CD4-positive, alpha-beta T cell treated with Interleukin-2 at 100 ng/mL for 4 hours (primary cell): Measurements from ENCODE around the gene HELQ.
"Not testable (repeated sequence)": the region's sequence is repeated elsewhere in the genome, so short reads cannot be mapped to it uniquely, and the experiment has no call there.

Source experiments
- DNase-seq: peaks from one replicate; pipeline ENCODE4 v3.0.0-alpha.2; 2020; ENCODE audit warnings: low spot score

HELQ gene

DNA sequence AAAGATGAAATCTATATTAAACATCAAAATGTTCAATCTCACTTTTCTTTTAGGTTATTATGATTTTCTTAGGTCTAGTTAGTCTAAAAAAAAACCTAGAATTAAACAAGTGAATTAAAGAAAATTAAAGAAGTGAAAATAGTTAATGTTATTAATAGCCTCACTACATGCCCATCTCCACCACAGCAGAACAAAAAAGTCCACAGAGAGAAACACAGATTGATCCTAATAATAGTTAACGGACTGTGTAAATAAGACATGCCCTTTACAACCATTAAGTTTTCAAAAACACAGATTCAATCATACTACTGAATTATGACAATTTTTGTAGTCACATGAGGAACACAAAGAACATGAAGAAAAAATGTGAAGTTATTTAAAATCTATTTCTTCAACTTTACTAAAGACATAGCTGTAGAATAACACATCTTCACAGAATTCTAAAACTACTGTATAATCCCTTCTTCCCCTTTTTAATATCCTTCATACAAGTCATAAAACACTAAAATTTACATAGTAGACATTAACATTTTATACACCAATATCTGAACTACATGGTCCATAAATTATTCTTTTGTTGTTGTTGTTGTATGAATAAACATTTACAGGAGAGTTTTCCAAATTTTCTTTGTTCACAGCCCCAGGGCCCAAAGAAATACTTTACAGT is 15.3 kb downstream of the HELQ start:
- no peak for DNase-seq

DNA sequence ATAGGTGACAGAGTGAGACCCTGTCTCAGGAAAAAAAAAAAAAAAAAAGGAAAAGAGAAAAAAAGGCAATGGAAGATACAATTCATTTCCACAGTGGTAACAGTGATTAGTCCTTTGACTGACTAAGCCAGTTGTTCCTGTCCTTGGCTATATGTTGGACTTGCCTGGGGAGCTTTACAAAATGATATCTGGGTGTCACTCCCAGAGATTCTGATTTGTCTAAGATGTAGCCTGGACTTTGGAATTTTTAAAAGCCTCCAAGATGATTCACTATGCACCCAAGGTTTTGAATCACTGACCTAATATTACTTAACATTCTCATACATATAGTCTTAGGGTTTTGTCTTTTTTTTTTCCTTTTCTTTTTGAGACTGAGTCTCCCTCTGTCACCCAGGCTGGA is 16.9 kb downstream of the HELQ start:
- no peak for DNase-seq

DNA sequence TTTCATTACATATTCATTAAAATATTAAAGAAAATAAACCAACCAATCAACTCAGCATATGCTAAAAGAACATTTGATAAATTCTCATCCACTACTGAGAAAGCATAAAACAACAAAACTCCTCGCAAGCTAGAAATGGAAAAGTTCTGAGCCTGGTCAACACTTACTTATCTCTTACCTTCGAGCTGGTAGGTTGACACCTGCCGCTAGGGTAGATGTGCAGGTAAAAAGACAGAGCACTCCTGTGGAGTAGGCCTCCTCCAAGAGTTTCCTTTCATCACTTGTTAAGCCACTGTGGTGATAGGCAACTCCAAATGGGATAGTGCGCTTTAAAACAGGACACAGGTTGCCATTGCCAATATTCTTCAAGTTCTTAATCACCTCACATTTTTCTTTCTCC is 18.9 kb downstream of the HELQ start:
- DNase-seq, result no peak

DNA sequence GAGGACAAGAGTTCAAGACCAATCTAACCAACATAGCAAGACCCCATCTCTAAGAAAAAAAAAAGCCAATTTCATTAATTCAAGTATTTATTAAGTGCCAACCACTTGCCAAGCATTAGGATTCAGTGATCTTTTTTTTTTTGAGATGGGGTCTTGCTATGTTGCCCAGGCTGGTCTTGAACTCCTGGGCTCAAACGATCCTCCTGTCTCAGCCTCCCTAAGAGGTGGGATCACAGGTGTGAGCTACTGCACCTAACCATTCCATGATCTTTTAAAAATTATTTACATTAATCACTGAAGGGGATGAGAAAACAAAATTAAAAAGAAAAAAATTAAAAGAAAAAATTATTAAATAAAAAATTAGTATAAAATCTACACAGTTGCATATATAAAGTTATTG is 24.4 kb downstream of the HELQ start:
- no peak for DNase-seq

DNA sequence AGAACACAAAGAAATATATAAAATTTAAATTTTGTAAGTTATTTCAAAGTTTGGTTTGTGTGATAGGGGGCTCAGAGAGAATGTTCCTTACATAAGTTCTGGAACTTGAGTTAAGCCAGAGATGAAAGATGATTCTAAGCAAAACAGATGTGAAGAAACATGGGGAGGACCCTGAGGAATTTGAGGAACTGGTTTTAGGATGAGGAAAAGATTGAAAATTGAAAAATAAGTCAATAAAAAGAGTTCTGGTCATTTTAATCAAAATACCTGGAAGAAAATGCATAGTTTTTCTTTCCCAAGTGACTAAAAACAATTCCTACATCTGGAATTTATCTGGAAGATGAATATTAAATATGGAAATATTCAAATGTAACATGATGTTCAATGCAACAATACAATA is 37.4 kb downstream of the HELQ start:
- no peak for DNase-seq

DNA sequence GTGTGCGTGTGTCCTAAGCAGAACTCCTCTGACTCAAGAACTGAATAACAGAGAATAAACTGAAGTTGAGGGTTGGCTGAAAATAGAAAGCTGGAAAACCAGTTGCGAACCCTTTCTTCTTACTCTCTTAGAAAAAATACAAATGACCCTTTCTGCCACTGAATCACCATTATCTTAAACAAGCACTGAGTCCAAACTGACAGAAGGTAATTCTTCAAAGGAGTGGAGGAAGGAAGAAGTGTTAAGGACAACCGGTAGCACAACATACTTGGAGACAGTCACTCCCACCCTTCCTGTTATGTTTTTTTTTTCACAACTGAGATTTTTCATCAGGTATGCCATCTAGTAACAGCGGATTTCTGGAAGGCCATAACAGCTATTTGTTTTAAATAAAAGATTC is 38.1 kb downstream of the HELQ start:
- DNase-seq, result no peak

DNA sequence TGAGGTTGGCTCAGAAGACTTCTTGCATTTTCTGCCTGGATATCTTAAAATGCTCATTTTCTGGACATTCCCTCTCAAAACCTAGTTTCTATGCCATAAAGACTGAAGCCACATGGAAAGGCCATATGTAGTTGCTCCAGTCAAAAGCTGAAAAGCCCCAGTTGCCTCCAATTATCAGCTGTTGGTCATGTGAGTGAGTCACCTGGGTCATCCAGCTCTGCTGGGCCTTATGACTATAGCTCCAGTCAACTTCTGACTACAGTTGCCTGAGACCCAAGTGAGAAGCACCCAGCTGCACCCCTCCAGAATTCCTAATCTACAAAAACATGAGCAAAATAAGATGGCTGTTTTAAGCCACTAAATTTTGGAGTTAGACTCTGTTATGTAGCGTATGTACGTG is 41.9 kb downstream of the HELQ start:
- DNase-seq, result no peak

DNA sequence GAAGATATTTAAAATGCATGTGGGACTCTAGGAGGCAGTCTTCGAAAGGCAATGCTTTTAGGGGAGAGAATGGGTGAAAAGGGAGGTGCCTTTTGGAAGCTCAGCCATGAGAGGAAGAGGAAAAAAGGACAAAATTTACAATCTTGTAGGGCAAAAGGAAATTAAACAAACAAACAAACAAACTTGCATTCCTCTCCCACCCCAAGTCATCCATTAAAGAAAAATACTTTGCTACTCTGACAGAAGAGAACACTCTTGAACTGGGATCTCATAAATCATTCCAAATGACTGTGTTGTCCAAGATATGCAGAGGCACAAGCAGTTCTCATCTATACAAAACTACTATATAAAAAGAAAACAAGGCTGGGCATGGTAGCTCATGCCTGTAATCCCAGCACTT is 46.7 kb downstream of the HELQ start:
- DNase-seq, result no peak

DNA sequence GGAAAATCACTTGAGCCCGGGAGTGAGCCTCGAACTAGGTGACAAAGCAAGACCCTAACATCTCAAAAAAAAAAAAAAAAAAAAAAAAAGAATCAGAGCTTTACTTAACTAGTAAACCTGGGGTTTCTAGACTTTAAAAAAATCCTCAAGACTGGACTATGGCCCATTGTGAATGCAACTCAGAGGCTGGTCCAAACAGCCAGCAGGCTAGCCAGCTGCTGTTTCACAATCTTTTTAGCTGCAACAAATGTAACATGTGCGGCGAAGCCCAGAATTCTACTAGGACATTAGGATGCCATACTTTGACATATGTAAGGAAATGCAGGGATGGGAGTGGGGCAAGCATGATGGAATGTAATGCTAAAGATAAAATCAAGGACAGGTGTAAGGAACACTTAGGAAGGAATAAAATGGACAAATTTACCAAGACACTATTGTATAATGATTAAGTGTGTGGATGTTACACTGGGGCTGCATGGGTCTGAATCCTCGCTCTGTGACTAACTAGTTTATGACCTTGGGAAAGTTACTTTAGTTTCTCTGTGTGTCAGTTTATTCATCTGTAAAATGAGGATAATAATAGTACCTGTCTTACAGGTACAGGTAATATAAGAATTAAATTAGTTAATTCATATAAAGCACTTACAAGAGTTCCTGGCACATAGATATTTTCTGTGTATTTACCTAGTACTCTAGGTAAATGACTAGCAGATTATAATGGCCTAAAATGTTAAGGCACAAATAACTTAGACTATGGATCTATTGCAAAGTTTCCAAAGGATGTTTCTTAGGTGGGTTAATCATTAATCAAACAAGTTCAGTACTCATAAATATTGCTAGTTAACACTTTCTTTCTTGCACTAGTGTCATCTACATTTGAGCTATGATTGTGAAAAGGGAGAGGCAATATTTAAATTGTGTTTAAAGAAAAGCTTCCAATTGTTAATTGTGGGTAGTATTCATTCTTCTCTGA is 49.5 kb downstream of the HELQ start:
- no peak for DNase-seq

DNA sequence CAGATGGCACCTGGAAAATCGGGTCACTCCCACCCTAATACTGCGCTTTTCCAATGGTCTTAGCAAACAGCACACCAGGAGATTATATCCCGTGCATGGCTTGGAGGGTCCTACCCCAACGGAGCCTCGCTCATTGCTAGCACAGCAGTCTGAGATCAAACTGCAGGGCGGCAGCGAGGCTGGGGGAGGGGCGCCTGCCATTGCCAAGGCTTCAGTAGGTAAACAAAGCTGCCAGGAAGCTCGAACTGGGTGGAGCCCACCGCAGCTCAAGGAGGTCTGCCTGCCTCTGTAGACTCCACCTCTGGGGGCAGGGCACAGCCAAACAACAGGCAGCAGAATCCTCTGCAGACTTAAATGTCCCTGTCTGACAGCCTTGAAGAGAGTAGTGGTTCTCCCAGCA is 57.5 kb downstream of the HELQ start:
- not testable (repeated sequence) for DNase-seq

DNA sequence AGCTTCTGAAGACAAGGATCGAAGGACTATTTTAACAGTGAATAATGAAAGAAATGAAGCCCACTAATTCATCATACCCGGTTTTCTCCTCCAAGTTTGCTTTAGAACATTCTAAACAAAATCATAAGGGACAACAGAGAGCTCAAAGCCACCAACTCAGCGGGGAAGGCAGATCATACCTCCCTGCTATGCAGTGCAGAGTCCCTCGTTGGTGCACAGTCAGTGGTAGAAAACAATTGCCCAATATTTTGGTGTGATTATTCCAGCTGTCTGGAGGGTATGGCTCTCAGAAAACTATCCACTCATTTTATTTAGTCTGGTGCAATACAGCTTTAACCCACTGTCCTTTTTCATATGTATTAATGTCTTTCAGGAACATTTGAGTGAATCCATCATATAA is 61.7 kb downstream of the HELQ start:
- no peak for DNase-seq

DNA sequence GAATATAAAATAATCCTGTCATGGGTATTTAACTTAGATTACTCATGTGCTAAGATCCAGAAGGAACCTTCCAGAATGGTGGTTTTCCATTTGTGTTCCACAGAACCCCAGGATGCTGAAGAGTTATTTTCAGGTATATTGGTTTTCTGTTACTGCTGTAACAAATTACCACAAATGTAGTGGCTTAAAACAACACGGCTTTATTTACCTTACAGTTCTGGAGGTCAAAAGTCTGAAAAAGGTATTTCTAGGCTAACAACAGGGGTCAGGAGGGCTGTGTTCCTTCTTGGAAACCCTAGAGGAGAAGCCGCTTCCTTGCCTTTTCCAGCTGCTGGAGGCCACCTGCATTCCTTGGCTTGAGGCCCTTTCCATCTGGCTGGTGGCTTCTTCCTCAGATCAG is 63.1 kb downstream of the HELQ start:
- no peak for DNase-seq

DNA sequence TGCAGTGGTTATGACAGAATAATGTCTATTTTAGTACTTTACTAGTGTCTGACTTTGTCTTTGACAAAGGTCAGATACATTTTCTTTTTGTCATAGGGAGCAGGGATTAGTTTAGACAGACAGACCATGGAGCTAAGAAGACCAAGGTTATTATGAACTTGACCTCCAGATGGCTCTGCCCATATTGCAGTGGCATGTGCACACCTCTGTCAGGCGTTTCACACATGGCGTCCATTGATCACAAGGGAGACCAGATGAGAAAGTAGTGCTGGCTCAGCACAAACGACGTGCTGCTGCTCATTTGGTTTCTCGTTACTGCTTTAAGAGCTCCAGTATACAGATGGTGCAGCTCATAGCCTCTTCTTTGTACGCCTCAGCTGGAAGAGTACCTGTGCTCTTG is 64.7 kb downstream of the HELQ start:
- no peak for DNase-seq

DNA sequence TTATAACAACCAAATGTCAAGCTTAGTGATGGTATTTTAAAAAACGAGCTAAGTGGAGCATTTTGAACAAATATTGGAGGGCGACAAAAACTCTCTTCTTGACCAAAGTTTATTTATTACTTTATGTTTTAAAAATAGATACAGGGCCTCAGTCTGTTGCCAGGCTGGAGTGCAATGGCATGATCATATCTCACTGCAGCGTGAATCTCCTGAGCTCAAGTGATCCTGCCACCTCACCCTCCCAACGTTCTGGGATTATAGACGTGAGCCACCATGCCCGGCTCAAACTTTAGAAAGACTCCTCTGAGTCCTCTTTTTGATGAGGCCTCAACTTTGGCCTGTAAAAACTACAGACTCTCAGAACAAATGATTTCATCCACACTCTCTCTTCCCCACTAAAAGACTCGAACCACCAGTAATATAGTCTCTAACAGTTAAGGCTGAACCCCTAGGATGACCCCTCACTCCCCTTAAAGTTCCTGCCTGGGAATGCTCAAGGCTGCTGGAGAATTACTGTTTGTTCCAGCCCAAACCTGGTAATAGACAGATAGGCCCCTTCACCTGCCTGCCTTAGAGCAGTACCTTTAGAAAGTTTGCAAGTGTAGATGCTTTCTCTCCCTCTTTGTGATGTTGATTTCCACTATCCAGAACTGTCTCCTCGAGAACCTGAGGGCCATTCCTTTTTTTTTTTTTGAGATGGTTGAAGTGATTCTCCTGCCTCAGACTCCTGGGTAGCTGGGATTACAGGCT is 65.7 kb downstream of the HELQ start:
- no peak for DNase-seq

DNA sequence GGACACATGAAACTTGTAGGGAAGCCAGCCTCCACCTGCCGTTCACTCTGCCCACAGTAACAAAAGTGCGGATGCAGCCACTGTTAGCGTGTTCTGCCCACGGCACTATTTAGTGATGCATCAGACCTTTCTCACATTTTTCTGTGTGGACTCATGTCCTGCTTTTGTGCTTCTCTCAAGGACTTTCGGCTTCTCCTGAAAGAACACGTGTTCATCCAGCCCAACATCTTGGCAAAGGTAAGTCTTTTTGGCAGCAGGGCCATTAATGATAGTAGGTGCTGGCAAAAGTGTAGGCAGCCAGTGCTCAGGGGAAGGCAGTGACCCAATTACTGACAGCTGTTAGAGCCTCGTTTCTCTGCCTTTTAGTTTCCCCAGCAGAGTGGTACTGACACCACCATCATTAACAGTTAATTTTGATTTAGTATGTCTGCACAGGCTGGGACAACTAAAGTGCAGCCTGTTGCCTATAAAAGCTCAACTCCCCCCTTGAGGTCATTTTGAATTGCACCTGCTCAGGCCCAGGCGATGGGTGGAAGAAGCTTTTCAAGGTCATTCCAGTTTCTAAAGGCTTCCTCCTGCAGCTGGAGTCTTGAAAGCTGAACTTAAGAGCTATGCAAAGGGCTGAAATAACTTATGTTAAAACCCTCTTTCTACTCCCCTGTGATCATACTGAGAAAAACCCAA is 66.4 kb downstream of the HELQ start:
- no peak for DNase-seq

DNA sequence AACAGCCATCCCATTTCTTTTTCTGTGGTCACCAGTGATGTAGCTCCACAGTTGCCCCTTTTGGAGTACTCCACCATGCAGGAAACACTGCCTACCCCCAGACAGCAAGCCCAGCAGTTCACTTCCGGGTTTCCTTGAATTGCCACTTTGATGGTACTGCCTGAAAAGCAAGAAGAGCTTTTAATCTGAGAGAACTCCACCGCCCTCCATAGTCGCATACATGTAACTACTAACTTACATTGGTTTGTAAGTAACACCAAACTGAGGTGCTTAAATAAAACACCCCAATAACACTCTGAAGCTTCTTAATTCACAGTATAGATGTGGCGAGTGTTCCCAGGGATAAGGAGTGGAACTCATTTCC is 67.3 kb downstream of the HELQ start:
- DNase-seq, result peak; percentile 45

DNA sequence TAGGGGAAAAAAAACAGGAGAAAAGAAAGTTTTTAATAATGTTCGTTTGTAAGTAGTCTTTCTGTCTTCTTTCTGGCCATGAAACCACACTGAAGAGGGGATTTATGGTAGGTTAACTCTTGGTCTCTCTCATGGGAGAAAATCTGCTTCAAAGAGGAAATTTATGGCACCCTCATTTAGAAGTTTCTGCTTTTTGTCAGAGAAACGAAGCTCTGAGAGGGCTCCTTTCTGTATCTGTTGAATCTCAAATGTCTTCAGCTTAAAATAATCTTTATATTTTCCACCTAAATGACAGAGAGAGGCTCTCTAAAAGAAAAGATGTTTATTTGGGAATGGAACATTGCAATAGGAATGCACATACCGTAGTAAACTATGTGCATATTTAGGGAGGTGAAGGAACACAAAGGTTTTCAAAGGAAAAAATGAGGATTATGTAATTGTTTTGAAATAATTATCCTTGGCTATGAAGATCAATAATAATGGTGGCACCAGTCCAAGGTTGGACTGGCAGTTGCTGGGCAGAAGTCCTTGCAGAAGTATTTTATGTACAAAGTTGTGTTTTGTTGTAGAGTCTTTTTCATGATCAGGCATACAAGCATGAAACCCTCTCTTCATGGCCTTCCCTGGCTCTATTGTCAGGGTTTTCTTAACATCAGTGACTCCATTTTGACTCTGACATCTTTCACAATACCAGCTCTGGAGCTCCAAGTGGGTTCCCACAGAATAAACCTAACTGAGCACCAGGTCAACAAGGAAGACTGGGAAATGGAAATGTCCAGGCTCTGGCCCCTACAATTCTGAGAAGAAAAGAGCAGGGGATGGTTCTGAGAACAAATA is 67.9 kb downstream of the HELQ start:
- no peak for DNase-seq

DNA sequence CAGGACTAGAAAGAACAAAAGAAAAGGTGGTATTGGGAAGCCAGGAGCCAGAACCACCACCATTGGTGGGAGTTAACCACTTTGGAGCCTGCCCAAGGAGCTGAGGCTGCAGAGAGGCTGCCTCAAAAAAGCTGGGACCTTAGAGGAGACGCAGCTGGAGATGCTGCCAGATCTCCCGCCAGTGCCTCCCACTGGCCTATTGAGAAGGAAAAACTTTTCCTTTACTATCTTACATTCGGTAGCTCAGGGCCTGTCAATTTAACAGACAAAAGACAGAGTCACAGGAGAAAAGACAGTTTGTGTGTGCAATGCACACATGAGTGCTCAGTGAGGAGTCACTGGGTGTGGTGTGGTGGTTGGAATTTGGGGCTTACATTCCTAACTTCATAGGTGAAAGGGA is 68.6 kb downstream of the HELQ start:
- no peak for DNase-seq

DNA sequence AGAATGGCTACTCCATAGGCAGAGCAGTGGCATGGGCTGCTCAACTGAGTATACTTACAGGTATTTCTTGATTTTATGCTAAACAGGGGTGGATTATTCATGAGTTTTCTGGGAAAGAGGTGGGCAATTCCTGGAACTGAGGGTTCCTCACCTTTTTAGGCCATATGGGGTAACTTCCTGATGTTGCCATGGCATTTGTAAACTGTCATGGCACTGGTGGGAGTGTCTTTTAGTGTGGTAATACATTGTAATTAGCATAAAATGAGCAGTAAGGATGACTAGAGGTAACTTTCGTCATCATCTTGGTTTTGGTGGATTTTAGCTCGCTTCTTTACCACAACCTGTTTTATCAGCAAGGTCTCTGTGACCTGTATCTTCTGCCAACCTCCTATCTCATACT is 72.8 kb downstream of the HELQ start:
- peak; percentile 20 for DNase-seq

DNA sequence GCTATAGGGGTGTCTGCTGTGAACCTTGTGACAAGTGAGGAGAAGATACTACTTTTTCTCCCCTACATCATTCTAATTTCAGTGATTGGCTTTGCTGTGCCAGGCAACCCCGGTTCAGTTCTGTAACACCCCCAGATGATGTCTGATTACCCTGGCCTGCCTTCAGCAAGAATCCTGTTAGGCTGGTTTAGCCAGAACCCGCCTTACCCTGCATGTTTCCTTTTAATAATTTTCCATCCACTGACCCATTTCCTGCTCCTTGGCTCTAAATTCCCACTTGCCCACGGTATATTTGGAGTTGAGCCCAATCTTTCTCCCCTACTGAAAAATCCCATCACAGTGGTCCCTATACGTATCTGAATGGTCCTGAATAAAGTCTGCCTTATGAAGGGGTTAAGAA is 74.5 kb downstream of the HELQ start:
- no peak for DNase-seq

DNA sequence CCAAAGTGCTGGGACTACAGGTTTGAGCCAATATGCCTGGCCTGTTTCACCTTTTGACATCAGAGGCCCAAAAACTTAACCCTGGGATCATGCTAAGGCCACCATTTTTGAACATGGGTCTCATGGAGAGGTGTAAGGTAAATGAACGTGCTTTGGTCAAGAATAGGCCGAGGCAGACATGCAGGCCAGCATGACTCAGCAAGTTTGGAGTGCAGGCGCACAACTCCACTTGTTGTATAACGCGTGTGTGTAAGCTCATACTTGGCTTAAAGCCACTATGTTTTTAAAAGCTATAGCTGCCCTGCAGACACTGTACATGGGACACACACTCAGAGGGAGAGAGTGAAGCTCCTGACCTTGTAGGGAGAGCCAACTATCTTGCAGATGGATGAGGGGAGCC is 77.2 kb downstream of the HELQ start:
- no peak for DNase-seq
